NCI-H446 treated with DMSO at 0.1 percent for 48 hours (cell line): ENCODE data around the gene PRRT1B.

ENCODE experiments used
- DNase-seq: peaks from one replicate; lab custom pipeline; 2025; lab: John Stamatoyannopoulos, UW

Gene PRRT1B

DNA sequence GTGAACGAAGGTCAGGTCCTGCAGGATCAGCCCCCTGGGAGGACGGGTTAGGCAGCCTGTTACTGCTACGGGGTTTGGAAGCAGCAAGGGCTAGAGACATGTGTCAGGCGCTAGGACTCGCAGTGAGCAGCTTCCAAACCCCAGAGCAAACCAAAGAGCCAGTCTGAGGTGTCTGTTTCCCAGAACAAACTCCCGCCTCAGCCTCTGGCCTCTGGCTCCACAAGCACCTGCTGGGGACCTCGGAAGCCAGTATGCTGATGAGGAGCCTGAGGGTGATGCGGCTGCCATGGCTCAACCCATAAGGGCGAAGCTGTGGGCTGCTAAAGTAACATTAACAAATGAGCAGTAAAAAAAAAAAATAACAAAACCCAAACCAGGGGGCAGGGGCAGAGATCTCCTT lies 35.0 kb downstream of the PRRT1B start:
- no peak for DNase-seq

DNA sequence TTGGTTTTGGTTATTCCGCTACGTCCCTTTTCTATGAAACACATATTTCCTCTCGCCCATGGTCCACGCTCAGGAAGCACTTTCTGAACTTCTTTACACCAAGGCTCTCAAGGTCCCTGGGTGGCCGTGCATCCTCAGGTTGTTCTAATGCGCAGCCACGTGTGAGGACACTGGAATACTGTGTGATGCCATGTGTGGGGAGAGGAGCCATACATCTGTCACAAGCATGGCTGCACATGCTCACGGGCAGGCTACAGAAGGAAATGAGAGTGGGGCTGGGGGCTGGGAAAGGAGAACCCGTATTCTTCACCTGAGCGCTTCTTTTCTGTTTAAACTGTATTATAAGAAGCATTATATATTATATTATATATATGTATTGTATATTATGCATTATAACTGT lies 36.7 kb downstream of the PRRT1B start:
- no peak for DNase-seq

DNA sequence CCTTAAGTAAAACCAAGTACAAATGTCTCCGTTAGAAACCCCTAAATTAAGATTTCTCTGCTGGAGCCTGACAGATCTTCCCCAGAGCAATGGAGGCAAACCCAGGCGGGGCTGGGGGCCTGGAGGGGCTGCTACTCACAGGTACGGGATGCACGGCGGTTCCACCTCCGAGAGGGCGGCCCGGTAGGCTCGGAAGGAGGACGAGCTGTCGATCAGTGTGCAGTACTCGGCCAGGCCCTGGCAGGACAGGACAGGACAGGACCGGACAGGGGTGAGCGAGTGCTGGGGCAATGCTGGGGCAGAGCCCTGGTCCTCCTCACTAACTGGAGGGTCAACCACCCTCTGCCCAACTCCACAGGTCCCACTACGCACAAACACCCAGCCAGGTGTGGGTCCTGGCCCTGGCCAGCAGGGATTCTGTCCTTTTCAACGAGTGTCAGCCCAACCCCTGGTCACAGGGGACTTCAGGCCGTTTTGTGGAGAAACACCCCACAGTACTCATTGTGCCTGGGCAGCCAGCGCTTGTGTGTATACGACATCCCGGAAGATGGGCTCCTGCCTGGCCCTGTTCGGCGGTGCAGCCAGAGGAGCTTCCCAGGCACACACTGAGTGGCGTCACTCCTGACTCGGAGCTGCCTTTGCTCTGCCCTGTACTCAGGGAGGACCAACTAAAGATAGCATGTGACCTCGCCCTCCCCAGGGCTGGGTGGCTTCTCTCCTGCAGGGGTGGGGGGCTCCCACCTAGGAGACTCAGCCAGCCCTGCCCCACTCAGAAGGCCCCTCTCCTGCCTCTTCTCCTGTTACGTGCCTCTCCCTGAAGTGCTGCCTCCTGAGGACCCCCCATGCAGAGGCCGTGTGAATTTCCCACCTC lies 37.4 kb downstream of the PRRT1B start:
- no peak for DNase-seq

DNA sequence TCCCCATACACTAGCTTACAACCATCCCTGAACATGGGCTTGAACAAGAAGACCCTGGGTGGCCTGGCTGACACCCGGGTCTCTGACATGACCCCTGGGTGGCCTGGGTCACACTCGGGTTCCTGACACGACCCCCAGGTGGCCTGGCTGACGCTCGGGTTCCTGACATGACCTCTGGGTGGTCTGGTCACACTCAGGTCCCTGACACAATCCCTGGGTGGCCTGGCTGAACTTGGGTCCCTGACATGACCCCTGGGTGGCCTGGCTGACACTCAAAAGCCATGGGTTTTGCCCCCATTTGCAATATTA lies 38.0 kb downstream of the PRRT1B start:
- no peak for DNase-seq

DNA sequence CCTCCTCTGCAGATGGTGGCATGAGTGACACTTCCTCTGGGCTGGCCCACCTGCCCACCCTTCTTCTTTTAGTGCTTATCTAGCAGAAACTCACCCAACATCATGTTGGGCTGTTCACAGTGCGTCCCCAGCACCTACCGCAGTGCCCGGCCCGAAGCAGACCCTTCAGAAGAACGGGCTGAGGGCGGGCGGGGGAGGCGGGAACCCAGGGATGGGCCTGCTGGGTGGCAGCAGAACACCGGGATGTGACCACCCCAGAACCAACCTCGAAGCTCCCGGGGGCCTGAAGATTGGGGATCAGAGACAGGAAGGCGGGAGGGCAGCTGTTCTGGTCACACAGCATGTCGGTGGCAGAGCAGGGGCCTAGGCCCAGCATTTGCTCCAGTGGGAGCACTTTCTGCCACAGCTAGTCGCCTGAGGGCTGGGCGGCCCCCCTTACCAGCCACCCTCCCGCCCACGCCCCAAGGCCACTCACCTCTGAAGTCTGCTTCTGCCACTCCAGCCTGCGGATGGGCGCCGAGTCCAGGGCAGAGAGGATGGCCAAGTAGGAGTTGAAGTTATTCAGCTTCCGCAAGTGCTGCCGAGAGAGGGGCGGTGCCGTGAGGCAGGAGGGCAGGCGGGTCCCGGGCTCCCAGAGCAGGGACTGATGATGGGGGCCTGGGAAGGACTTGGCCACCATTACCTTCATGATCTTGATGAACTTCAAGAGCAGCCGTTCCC lies 38.7 kb downstream of the PRRT1B start:
- no peak for DNase-seq

DNA sequence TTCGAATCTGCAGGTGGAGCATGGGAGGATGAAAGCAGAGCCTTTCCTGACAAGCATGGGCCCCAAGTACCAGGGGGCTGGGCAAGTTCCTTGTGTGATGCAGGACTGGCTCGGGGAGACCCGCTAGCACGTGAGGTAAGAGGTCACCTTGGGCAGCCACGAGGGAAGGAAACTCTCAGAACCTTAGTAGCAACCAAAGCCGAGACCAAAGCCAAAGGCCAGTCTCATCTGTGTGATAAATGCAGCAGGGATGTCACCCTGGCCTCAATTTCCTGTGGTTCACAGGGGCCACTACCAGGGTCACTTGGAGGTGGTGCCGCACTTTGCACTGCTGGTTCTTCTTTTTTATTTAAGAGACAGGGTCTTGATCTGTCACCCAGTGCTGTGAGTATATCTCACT lies 39.5 kb downstream of the PRRT1B start:
- DNase-seq, result no peak

DNA sequence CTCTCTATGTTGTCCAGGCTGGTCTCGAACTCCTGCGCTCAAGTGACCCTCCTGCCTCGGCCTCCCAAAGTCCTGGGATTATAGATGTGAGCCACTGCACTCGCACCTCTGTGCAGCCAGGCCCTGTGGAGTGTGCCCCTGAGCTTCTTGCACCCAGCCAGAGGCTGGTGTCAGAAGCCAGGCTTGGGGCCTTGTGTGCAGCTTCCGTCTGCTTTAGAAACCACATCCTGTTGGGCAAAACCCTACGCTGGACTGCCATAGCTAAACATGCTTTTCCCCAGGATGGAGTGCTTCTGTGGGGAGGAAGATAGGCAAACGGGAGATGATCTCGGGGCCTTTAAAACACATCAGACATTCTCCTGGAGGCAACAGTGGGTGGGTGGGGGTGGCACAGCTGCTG lies 40.1 kb downstream of the PRRT1B start:
- no peak for DNase-seq

DNA sequence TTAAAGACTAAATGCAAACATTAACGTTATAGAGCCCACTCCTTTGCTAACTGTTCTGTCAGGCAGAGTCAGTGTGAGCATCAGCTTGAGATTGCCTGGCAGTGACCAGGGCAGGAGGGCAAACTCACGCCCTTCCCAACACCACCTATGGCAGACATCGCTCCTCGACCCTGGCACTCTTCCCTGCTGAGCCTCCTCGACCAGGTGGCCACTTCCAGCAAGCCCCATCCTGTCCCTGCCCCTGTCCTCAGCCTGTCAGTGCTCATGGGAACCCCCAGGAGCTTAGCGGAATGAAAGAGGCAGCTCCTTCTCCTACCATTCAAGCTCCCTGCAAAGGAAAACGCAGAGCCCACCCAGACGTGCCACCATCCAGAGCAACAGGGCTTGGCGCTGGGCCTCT lies 42.0 kb downstream of the PRRT1B start:
- DNase-seq, result no peak

DNA sequence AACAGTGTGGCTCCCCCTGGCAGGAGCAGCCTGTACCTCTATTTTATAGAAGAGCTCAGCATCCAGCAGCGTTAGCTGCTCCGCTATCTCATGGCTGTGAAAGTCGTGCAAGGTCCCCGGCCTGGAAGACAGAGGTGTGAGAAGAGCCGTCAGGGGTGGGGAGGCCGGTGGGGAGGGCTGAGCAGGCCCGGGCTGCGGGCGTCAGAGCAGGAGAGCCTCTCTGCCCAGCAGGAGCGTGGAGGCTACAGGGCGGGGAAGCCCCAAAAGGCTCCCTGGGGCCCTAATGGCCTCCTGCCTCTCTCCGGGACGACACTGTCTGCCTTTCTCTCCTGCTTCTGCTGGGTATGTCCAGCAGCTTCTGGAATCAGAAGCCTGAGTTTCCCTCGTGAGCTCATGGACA lies 42.6 kb downstream of the PRRT1B start:
- no peak for DNase-seq

DNA sequence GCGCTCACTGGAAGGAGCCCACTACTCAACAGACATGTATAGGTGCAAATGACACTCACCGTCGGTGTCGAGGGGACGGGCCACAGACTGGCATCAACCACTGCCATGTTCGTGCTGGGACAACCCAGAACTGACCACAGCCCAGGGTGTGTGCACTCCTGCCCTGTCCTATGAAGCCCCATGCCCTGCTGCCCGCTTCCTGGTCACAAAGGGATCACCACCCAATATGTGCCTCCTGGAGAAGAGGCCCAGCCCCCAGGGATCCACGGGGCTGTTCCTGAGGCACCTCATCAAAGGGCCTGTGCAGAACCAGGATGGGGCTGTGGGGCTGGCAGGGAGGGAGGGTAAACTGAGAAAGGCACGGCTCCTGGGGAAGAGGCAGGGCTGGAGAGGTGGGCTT lies 43.1 kb downstream of the PRRT1B start:
- no peak for DNase-seq

DNA sequence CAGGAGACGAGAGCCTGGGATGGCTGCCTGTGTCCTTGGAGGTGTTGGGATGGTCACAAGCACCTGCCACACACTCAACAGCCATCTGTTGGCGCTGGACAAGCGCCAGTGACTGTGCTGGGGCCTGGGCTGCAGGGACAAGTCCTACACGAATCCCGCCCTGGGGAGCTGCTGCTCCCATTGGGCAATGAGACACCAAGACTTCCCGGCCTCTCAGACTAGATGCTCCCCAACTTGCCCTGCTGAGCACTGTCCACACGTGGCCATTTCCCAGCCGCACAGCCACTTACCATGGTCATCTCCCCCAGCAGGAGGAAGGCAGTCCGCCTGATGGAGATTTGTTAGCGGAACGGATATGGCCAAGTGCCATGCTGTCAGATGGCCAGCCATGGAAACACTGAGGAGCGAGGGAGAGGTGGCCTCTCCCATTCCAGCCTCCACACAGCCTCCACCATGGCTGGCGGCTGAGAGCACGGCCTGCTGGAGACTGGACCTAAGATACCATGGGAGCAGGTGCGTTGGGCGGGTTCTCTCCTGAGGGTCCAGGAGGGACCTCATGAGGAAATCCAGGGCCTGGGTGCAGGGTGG lies 43.9 kb downstream of the PRRT1B start:
- no peak for DNase-seq

DNA sequence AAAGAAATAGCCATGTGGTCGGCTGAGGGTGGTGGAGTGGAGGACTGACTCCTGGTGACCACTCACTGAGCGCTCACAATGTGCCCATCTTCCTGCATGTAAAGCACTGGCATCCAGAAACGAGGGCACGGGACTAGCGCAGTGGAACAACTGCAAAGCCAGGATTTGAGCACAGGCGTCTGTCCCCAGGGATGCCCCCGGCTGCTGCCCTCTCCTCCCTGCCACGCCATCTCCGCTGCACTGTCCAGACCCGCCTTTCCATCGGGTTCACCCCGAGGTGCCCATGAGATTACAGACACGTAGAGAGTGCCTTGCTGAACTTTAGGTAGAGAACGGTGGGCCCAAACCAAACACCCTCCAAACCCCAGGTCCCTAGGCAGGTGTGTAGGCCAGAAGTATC lies 44.7 kb downstream of the PRRT1B start:
- DNase-seq, result no peak

DNA sequence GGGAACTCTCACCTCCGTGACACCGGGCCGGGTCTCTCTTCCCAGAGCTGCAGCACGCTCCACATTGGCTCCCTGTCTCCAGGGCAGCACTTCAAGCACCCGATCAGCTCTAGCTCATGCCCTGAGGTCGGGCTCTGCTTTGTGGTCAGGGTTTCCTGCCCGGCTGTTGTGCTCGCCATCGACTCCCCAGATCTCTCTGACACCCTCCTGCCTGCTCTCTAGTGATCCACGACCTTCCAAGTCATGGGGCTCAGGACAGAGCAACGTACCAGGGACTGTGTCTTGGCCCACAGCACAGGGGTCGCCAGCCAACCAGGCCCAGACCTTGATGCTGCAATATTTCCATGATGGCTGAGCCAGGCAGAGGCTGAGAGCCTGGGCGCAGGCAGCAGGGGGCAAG lies 45.1 kb downstream of the PRRT1B start:
- DNase-seq, result no peak

DNA sequence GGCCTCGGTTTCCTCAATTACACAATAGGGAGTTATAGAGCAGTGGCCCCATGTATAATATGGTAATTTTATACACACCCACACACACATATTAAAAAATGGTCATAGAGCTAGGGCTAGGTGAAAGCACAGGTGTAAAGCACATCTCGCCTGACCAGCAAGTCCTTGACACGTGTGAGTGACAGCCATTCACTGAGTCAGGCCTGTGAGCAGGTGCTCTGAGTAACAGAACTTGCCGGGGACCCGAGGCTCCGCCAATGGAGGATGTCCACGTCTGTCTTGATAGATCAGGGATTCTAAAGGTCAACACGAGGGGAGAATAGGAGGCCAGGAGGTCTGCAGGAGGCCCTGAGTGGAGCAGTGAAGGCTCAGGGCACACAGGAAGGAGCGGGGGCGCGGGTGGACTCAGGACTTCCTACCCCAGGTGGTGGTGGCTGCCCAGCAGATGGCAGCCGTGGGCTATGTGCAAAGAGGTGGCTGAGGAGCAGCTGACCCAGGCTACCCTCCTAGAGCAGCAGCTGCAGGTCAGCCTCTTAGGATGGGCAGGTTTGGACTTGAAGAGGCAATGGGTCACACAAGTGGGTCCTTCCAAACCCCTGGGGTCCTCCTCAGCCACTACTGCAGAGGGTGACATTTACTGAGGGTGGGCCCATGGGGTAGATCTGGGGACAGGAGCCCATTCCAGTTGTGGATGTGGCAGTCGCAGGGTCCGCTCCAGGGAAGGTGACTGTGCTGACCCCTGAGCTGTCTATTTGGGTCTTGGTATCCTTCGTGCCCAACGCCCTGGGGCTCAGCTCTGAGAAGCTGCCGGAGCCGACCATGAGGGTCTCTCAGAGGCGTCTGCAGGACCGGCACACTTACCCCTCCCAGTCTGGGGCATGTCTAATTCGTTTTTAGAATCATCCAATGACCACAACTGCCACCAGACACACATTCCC lies 45.9 kb downstream of the PRRT1B start:
- no peak for DNase-seq

DNA sequence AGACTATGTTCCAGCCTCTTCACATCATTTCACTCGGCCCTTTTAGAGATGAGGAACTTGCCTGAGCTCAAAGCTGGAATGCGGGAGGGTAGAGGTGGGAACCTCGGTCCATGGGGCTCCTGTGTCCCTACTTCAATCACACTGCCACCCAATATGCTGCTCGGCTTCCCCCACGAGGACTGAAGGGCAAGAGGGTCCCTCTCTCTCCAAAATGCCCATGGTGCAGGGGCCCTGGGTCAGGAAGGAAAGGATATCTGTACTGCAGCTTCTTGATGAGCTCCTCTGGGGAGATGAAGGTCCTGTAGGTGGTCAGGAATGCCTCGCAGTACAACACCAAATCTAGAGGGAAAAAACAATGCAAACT lies 46.5 kb downstream of the PRRT1B start:
- no peak for DNase-seq

DNA sequence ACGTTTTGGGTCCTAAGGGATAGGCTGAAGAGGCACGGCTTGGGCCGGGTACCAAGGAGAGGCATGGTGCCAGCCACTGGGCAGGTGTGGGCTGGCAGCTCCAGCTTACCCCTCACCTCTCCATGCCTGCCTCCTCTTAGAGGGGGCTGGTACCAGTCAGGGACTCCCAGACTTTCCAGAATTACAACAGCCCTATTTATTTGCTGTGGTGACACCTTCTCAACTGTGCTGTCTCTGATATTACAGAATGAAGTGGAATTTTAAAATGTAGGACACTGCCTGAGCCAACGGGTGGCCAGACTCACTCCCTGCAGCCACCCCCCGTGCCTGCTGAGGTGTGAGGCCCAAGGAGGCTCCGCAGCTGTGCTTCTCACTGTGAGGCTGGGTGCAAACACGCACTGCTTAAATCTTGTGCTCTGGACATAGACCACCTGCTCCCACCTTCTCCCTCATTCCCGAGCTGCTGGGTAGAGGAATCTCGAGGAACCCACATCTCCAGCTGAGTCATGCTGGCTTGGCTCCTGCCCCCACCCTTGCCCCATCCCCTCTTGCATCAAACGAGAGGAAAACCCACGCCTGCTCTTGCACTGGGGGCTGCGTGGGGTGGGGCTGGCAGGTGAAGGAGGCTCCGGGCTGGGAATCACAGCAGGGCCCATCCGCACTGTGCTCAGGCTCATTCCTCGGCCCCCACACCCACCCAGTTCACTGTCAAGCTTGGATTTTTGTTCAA lies 47.9 kb downstream of the PRRT1B start:
- DNase-seq, result no peak

DNA sequence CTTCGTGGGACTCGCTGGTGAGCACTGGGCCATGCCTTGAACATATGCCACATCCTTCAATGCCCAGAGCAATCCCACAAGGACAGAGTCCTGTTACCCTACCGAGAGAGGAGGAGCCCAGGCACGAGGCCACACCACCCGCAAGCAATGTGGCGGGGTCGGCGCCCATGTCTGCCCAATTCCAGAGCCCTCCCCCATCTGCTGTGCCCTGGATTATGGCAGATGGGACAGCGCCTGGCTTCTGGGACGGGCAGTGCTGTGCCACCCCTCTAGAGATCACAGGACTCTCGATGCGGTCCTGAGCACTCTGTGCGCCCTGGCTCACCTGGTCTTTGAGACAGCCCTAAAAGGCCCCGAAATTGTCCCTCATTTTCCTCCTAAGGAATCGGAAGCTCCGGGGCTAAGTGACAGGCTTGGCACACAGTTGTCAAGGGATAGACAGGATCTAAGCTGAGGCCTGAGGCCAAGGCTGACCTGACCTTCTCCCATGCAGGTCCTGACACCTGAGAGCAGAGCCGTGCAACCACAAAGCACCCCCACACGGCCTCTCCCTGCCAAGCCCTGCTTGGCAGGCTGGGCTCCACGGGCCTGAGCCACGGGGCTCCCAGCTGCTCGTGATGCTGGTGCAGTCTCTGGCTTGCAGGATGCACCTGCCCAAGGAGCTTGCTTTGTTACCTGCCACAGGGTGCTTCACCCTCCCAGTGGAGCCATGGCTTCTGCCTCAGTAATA lies 48.8 kb downstream of the PRRT1B start:
- DNase-seq, result no peak

DNA sequence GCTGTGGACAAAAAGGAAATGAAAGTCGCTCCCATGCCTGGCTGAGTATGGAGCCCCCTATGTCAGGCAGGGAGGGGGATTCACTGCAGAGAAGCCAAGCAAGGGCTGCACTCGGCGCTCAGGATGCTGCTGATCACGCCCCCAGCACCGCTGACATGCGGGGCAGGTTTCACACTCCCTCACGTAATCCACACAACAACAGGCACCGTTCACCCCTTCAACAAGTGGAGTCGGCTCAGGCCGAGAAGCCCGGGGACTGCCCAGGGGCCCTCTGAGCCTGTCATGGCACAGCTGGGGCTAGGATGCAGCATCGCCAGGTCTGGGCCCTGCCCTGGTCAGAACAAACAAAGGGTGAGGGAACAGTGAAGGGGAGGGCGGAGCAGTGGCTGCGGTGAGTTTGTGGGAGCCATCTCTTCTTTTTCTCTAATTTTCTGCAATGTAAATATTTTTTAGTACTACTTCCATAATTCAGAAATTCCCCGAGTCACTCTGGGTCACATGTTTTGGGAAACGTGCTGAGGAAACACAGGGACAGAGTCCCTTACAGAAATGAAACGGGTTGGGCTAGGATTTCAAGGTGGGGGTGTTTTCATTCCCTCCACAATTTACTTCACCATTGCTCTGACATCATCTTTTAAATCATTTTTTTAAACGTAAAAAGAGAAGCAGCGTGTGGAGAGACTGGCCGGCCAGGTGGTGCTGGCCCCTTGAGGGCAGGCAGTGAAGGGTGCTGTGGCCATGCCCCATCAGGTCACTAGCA lies 49.8 kb downstream of the PRRT1B start:
- no peak for DNase-seq

DNA sequence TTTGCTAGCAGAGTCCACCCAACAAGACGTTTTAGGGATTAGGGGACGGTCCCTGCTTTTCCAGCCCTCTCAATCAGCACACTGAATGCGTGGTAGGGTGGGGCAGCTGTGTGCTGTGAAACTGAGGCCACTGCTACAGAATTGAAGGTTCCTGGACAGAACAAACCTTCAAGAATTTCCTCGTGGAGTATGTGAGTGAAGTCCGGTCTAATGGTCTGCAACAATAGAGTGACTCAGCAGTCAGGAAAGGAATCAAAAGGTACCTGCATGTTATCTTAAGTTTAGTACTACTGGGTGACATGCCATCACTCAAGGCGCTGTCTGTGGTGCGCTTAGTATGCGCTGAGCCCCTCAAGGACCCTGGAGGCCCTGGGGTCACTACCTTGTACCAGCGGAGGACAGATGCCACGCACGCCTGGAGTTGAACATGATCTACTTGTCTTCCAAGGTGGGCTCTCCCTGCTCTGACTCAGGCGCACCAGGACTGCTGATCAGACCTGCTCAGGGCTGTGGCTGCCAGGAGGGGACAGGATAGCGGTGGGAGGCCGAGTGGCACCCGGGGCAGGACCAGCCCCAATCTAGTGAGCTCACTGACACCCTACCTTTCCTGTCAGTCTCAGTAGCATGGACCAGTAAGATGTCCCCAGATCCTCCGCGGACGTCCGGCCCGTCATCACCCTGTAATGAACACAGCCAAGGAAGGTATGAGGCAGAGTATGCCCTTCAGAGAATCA lies 50.5 kb downstream of the PRRT1B start:
- DNase-seq, result no peak

DNA sequence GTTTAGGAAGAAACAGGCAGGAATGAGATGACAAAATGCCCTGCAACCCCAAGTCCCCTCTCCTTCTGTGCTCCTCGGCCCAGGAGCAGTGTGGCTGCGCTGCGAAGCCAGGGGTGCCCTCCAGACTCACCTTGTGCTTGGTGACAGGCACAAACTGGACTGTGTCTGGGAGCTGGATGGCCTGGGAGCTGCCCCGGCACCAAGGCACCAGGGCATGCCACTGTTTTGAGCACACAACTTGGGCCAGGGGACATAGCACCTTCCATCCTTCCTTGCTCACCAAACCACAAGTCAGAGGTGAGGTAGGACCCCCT lies 51.1 kb downstream of the PRRT1B start:
- DNase-seq, result no peak
